Large intestine (tissue), 3 donors: Measurements from ENCODE around the gene AUH. TPM values are rescaled to one million over a fixed set of nuclear protein-coding genes. Genes with fewer than 3 reads are reported as not detected.
A peak's percentile ranks its signal among the peaks of the same experiment; 100 is the strongest.

Experiments
- DNase-seq, 2 donors: peaks; one replicate each; pipeline versions ENCODE4 v3.0.0 to v3.0.0-alpha.2; 2013
- H3K27ac ChIP-seq: one replicate; pipeline ENCODE4 v1.5.1; 2013; ENCODE audit warnings: low read length
- H3K27me3 ChIP-seq: 2 replicates; pipeline ENCODE4 v1.6.1; 2013; ENCODE audit warnings: low read length; ENCODE audit not compliant: control insufficient read depth, insufficient read depth
- H3K36me3 ChIP-seq: 2 replicates; pipeline ENCODE4 v1.6.1; 2013; ENCODE audit warnings: low read length; ENCODE audit not compliant: control insufficient read depth, insufficient read depth
- H3K4me1 ChIP-seq: one replicate; pipeline ENCODE4 v1.6.1; 2013; ENCODE audit warnings: low read length; ENCODE audit not compliant: control insufficient read depth, insufficient read depth
- H3K4me3 ChIP-seq: one replicate; pipeline ENCODE4 v1.5.1; 2013; ENCODE audit warnings: low read length
- H3K9me3 ChIP-seq: one replicate; pipeline ENCODE4 v1.6.1; 2013; ENCODE audit warnings: mild to moderate bottlenecking, low read depth, low read length, moderate library complexity; ENCODE audit not compliant: control insufficient read depth
- WGBS: methylation state at CpG from one replicate; pipeline ENCODE4 v1.1.5; 2013; ENCODE audit warnings: low lambda C conversion rate; ENCODE audit not compliant: insufficient coverage; 5-methylcytosine and 5-hydroxymethylcytosine counted together
- polyA plus RNA-seq: library from polyadenylated mRNA; unstranded; fragments of 120-200 nt; gene quantifications from one replicate; pipeline ENCODE4 v1.2.1, GENCODE V29; 2013

The AUH gene
- polyA plus RNA-seq, 1 donor = 29.6 TPM

GRCh38 chr9:91255327-91255726 is 106.4 kb downstream of the AUH start:
- WGBS = 94% methylated on average over 2 of the region's 3 CpGs
- H3K27ac ChIP-seq = no peak overlapping the region
- no peaks in the 10 kb centered on the region for H3K36me3 ChIP-seq
- no peak overlapping the region for H3K4me3 ChIP-seq
- DNase-seq = no peak
- no peaks in the 10 kb centered on the region for H3K27me3 ChIP-seq
- H3K4me1 ChIP-seq = no peaks in the 10 kb centered on the region
- no peaks in the 10 kb centered on the region for H3K9me3 ChIP-seq

- DNase-seq = peak in 1 of 2 donors; percentile 7
- WGBS = 0% methylated on average over 1 of the region's 1 CpG
- no peaks in the 10 kb centered on the region for H3K9me3 ChIP-seq
- no peak overlapping the region for H3K27ac ChIP-seq
- H3K36me3 ChIP-seq = no peaks in the 10 kb centered on the region
- H3K27me3 ChIP-seq = no peaks in the 10 kb centered on the region
- H3K4me3 ChIP-seq = no peak overlapping the region
- H3K4me1 ChIP-seq = no peaks in the 10 kb centered on the region
Measured at GRCh38 chr9:91253488-91253887, 108.2 kb downstream of the AUH start.

GRCh38 chr9:91248707-91249106 is 113.0 kb downstream of the AUH start:
- Histone ChIP-seq H3K4me1 (no peaks in the 10 kb centered on the region), H3K36me3 (no peaks in the 10 kb centered on the region), H3K9me3 (no peaks in the 10 kb centered on the region), H3K27me3 (no peaks in the 10 kb centered on the region), H3K4me3 (no peak overlapping the region), H3K27ac (no peak overlapping the region)
- WGBS = no CpG with 5 or more reads among the region's 6 CpGs
- DNase-seq = no peak

- WGBS = no CpG with 5 or more reads among the region's 2 CpGs
Measured at GRCh38 chr9:91247278-91247677, 114.4 kb downstream of the AUH start.

GRCh38 chr9:91246846-91247245 is 114.9 kb downstream of the AUH start:
- H3K27ac ChIP-seq = no peak overlapping the region
- no peaks in the 10 kb centered on the region for H3K36me3 ChIP-seq
- H3K4me1 ChIP-seq = no peaks in the 10 kb centered on the region
- no peaks in the 10 kb centered on the region for H3K9me3 ChIP-seq
- no peak overlapping the region for H3K4me3 ChIP-seq
- no peaks in the 10 kb centered on the region for H3K27me3 ChIP-seq
- no peak for DNase-seq
- 67% methylated on average over 1 of the region's 5 CpGs for WGBS

More at GRCh38 chr9:91247278-91247677, 114.4 kb downstream of the AUH start:
- Histone ChIP-seq H3K9me3 (no peaks in the 10 kb centered on the region), H3K4me1 (no peaks in the 10 kb centered on the region), H3K4me3 (no peak overlapping the region), H3K27ac (no peak overlapping the region), H3K27me3 (no peaks in the 10 kb centered on the region), H3K36me3 (no peaks in the 10 kb centered on the region)
- DNase-seq = no peak

- DNase-seq = no peak
- Histone ChIP-seq H3K27ac (no peak overlapping the region), H3K27me3 (no peaks in the 10 kb centered on the region), H3K9me3 (no peaks in the 10 kb centered on the region), H3K4me1 (no peaks in the 10 kb centered on the region), H3K36me3 (no peaks in the 10 kb centered on the region), H3K4me3 (no peak overlapping the region)
- WGBS = 89% methylated on average over 1 of the region's 8 CpGs
Measured at GRCh38 chr9:91245431-91246313, 116.0 kb downstream of the AUH start.

- DNase-seq = no peak
- H3K27ac ChIP-seq = no peak overlapping the region
- no peaks in the 10 kb centered on the region for H3K36me3 ChIP-seq
- no peak overlapping the region for H3K4me3 ChIP-seq
- no peaks in the 10 kb centered on the region for H3K9me3 ChIP-seq
- no CpG with 5 or more reads among the region's 2 CpGs for WGBS
- no peaks in the 10 kb centered on the region for H3K4me1 ChIP-seq
- H3K27me3 ChIP-seq = no peaks in the 10 kb centered on the region
Measured at GRCh38 chr9:91243029-91243428, 118.7 kb downstream of the AUH start.

GRCh38 chr9:91241909-91242308 is 119.8 kb downstream of the AUH start:
- Histone ChIP-seq H3K9me3 (no peaks in the 10 kb centered on the region), H3K4me1 (no peaks in the 10 kb centered on the region), H3K27me3 (no peaks in the 10 kb centered on the region), H3K36me3 (no peaks in the 10 kb centered on the region), H3K27ac (no peak overlapping the region), H3K4me3 (no peak overlapping the region)
- DNase-seq = no peak
- no CpG with 5 or more reads among the region's 4 CpGs for WGBS

GRCh38 chr9:91240596-91241165 is 121.0 kb downstream of the AUH start:
- no CpG with 5 or more reads among the region's 3 CpGs for WGBS
- no peaks in the 10 kb centered on the region for H3K36me3 ChIP-seq
- H3K4me3 ChIP-seq = no peak overlapping the region
- no peaks in the 10 kb centered on the region for H3K4me1 ChIP-seq
- no peaks in the 10 kb centered on the region for H3K9me3 ChIP-seq
- no peak overlapping the region for H3K27ac ChIP-seq
- no peak for DNase-seq
- H3K27me3 ChIP-seq = no peaks in the 10 kb centered on the region

- Histone ChIP-seq H3K36me3 (no peaks in the 10 kb centered on the region), H3K27ac (no peak overlapping the region), H3K9me3 (no peaks in the 10 kb centered on the region), H3K27me3 (no peaks in the 10 kb centered on the region), H3K4me1 (no peaks in the 10 kb centered on the region), H3K4me3 (no peak overlapping the region)
- no peak for DNase-seq
- 29% methylated on average over 1 of the region's 5 CpGs for WGBS
Measured at GRCh38 chr9:91239367-91240111, 122.2 kb downstream of the AUH start.
